GM12892 (cell line): ENCODE measurements around the gene SUPT16H.
"Not testable (repeated sequence)": the region's sequence is repeated elsewhere in the genome, so short reads cannot be mapped to it uniquely, and the experiment has no call there.

Source experiments
- POLR2A ChIP-seq: IDR thresholded peaks from 2 replicates; pipeline ENCODE4 v1.6.1; 2011; ENCODE audit warnings: low read depth, low read length, control low read depth
- POLR2AphosphoS5 ChIP-seq: IDR thresholded peaks from 2 replicates; pipeline ENCODE4 v1.6.1; 2011; ENCODE audit warnings: low read depth, low read length, control low read depth
- TAF1 ChIP-seq: IDR thresholded peaks from 2 replicates; pipeline ENCODE4 v1.6.1; 2011; ENCODE audit warnings: low read depth, mild to moderate bottlenecking, control low read depth, low read length, borderline replicate concordance

DNA sequence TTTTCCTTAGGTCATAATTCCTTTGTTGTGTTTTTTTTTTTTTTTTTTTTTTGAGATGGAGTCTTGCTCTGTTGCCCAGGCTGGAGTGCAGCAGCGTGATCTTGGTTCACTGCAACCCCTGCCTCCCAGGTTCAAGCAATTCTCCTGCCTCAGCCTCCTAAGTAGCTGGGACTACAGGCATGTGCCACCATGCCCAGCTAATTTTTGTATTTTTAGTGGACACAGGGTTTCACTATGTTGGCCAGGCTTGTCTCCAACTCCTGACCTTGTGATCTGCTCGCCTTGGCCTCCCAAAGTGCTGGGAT lies 81.0 kb downstream of the SUPT16H start:
- TF ChIP-seq POLR2A, POLR2AphosphoS5, TAF1: not testable (repeated sequence)
